ENCODE results near the gene PTPN7.

- TF ChIP-seq, protein P1, sequence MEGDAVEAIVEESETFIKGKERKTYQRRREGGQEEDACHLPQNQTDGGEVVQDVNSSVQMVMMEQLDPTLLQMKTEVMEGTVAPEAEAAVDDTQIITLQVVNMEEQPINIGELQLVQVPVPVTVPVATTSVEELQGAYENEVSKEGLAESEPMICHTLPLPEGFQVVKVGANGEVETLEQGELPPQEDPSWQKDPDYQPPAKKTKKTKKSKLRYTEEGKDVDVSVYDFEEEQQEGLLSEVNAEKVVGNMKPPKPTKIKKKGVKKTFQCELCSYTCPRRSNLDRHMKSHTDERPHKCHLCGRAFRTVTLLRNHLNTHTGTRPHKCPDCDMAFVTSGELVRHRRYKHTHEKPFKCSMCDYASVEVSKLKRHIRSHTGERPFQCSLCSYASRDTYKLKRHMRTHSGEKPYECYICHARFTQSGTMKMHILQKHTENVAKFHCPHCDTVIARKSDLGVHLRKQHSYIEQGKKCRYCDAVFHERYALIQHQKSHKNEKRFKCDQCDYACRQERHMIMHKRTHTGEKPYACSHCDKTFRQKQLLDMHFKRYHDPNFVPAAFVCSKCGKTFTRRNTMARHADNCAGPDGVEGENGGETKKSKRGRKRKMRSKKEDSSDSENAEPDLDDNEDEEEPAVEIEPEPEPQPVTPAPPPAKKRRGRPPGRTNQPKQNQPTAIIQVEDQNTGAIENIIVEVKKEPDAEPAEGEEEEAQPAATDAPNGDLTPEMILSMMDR (optimal IDR thresholded peaks at IDR 0.05 in 1 of 3, IDR thresholded peaks at IDR 0.05 in 1 of 3, conservative IDR thresholded peaks at IDR 0.05 in 1 of 3; ENCODE audit: extremely low read depth in 1 of 3, insufficient read depth in 2 of 3, low read length in 3 of 3), result no peak
- TF ChIP-seq EZH2 (IDR thresholded peaks at IDR 0.05; ENCODE audit: low read length), result no peak
Observed at GRCh38 chr1:202199040-202199889, 38.9 kb upstream of the PTPN7 start.
